Activated T-helper 2 cell treated with anti-CD3 and anti-CD28 coated beads, Interferon-gamma antibody, Interleukin-2, Interleukin-4, amounts not matched to agents 10 μg/mL and 5 μg/mL and 100 μg/mL, durations not matched to agents 14 hours and 24 hours and 36 hours (primary cell): Measurements from ENCODE around the gene PRKCE. TPM values are rescaled to one million over a fixed set of nuclear protein-coding genes. Genes with fewer than 3 reads are reported as not detected.

Source experiments
- DNase-seq: peaks from one replicate; pipeline ENCODE4 v3.0.0; 2021; ENCODE audit warnings: low spot score
- H3K27ac Mint-ChIP-seq: one replicate; pipeline ENCODE4 v1.8.0; 2021; ENCODE audit warnings: mixed read lengths
- H3K27me3 Mint-ChIP-seq: one replicate; pipeline ENCODE4 v1.8.0; 2021; ENCODE audit warnings: low read depth, mixed read lengths
- H3K36me3 Mint-ChIP-seq: one replicate; pipeline ENCODE4 v1.8.0; 2021; ENCODE audit warnings: low read depth, mixed read lengths
- H3K4me1 Mint-ChIP-seq: one replicate; pipeline ENCODE4 v1.8.0; 2021; ENCODE audit warnings: low read depth, mixed read lengths
- H3K4me3 Mint-ChIP-seq: one replicate; pipeline ENCODE4 v1.8.0; 2021; ENCODE audit warnings: low read depth, mild to moderate bottlenecking, moderate library complexity, mixed read lengths
- H3K9me3 Mint-ChIP-seq: one replicate; pipeline ENCODE4 v1.8.0; 2021; ENCODE audit warnings: mixed read lengths
- intact Hi-C: fragments of 100-400 bp; cut with micrococcal nuclease; formaldehyde crosslinking; loops from one replicate; pipeline ENCODE4 v1.15.1; 2023
- total RNA-seq: library from RNA; stranded (reverse); gene quantifications from 2 replicates; pipeline ENCODE4 v1.2.3, GENCODE V29; 2022

PRKCE gene
- total RNA-seq, 1 donor from 2014 or later = 21.5 TPM

DNA sequence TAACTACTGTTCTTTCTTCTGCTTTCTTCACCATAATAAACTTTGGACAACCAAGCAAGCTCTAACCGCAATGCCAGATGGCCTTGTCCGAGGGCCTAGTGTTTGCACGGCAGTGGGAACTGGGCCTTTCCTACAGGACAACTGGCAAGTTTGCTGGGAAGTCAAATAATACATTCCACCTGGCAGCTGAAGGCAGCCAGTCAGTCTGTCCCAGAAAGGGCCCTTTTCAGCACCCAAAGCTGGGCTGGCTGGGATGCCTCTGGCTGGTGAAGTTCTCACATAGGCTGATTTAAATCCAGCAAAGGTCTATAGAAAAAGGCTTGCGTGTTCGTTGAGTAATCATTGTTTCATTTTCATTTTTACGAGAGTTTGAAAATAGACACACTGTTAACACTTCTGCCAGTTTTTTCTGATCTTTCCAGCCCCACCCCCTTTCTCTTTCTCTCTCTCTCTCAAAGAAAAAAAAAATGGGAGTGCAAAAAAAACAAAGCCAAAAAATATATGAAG, 535.7 kb downstream of the PRKCE start:
- Mint-ChIP-seq H3K4me3 (peak overlapping the region; percentile 50), H3K27ac (peak overlapping the region; percentile 87), H3K4me1 (peaks cover 17% of the 10 kb centered on the region), H3K36me3 (peaks cover 3% of the 10 kb centered on the region), H3K9me3 (no peaks in the 10 kb centered on the region), H3K27me3 (no peaks in the 10 kb centered on the region)
- intact Hi-C loops = loop anchor here (2.0 to 10.0 kb wide), 5 partner anchors 40 to 392 kb away; no protein-coding TSS in a partner anchor
- peak; percentile 26 for DNase-seq

DNA sequence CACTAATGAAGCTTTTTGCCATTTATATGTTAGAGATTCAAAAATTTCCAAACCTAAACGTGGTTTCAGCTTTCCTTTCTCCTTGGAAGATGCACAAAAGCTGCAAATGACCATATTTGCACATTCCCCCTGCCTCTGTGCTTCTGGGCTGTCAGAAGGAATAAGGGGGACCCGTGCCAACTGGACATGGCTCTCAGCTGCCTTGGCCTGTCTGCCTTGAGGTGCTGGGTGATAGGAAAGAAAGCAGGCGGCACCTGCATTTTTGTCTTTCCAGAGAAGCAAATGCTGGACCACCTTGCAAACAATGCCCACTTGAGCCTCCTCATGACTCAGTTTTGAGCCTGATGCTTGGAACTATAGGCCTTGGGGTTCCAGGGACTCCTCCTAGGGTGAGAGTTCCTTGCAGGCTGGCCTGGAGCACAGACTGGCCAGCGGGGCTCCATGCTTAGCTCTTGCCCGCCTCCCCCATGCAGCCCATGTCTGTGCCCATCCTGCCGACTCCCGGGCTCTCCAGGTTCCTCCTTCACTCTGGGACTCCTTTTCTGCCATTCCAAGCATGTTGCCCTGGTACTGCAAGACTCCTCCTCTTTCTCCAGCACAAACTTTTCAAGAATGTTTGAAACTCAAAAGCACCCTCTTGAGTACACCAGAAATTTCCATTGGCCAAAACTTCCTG, 536.7 kb downstream of the PRKCE start:
- peaks cover 17% of the 10 kb centered on the region for H3K4me1 Mint-ChIP-seq
- intact Hi-C loops = loop anchor here (5.0 to 10.0 kb wide), 4 partner anchors 39 to 393 kb away; no protein-coding TSS in a partner anchor
- peak overlapping the region; percentile 25 for H3K27ac Mint-ChIP-seq
- no peaks in the 10 kb centered on the region for H3K27me3 Mint-ChIP-seq
- no peak overlapping the region for H3K4me3 Mint-ChIP-seq
- peaks cover 3% of the 10 kb centered on the region for H3K36me3 Mint-ChIP-seq
- DNase-seq = no peak
- H3K9me3 Mint-ChIP-seq = no peaks in the 10 kb centered on the region

DNA sequence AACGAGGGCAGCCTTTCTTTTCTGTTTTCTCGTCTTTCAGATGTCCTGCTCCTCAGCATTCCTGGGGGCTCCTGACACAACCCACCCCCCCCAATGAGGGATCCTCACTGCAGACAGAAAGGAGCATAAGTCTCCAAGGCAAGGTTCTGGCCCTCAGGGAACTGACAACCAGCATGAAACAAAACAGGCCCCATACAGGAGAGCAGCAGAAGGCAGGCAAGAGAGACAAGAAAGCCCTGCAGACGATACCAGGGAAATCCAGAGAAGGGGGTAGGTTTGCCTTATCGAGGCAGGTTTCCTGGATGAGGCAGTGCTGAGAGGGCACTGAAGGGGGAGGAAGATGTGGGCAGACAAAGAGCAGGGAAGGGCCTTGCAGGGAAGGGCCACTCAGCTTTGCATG, 541.9 kb downstream of the PRKCE start:
- Mint-ChIP-seq H3K9me3 (no peaks in the 10 kb centered on the region), H3K27me3 (no peaks in the 10 kb centered on the region), H3K36me3 (no peaks in the 10 kb centered on the region), H3K27ac (no peak overlapping the region), H3K4me3 (no peak overlapping the region), H3K4me1 (peaks cover 13% of the 10 kb centered on the region)
- intact Hi-C loops = no loop called here
- no peak for DNase-seq

DNA sequence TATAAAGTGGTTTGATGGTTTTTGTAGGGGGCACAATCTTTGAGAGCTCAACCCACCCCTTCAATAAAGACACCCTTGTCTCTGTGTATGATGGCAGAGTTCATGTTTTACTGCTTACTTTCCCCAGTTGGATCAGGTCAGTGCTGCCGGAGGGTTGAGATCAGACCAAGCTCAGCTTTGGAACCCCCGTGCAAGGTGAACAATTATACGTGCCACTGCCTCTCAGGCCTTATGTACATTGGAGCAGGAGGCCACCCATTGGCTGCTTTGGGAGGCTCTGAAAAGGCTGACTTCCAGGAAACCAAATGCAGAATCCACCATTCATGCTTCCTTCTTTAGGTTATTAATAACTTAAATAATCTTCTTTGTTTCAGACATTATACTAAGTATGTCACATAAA, 542.4 kb downstream of the PRKCE start:
- DNase-seq = no peak
- Mint-ChIP-seq H3K27me3 (no peaks in the 10 kb centered on the region), H3K4me1 (peaks cover 13% of the 10 kb centered on the region), H3K36me3 (no peaks in the 10 kb centered on the region), H3K4me3 (no peak overlapping the region), H3K27ac (no peak overlapping the region), H3K9me3 (no peaks in the 10 kb centered on the region)
- intact Hi-C loops = no loop called here

DNA sequence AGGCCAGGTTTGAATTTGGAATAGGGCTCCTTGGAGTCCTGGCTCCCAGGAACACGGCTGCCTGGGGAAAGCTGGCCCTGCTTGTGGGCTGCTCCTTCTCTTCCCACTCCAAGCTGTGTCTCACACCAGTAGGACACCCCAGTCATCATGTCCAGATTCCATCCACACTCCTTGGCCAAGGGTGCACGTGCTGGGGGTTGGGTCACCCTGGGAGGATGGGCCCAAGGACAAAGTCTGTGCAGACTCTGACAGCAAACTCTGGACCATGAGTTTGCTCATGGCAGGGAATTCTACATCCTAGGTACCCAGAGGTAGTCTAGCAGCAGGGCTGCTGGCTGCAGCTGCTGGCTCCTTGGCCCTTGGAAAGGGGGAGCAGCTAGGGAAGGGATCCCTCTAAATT, 543.4 kb downstream of the PRKCE start:
- no peak for DNase-seq
- H3K27ac Mint-ChIP-seq = no peak overlapping the region
- H3K36me3 Mint-ChIP-seq = no peaks in the 10 kb centered on the region
- H3K4me3 Mint-ChIP-seq = no peak overlapping the region
- no peaks in the 10 kb centered on the region for H3K9me3 Mint-ChIP-seq
- H3K4me1 Mint-ChIP-seq = peaks cover 13% of the 10 kb centered on the region
- intact Hi-C loops = no loop called here
- no peaks in the 10 kb centered on the region for H3K27me3 Mint-ChIP-seq

DNA sequence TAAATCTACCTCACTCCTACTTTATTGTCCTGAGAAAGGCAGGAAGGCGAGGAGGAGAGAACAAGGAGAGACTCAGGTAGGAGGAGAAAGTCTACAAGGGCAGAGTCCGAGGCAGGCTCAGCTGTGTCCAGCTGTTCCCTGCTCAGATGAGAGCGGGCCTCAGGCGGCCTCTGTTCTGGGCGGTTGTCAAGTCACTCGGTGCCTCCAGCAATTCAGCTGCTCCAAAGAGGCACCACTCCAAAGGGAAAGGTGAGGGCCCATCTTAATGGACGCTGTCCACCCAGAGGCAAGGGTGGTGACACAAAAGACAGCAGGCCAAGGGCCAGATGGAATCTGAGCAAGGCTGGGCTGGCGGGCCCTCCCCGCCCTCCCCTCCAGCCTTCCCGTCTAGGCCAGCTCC, 544.3 kb downstream of the PRKCE start:
- Mint-ChIP-seq H3K9me3 (no peaks in the 10 kb centered on the region), H3K27me3 (no peaks in the 10 kb centered on the region), H3K36me3 (no peaks in the 10 kb centered on the region), H3K27ac (no peak overlapping the region), H3K4me3 (no peak overlapping the region), H3K4me1 (peaks cover 22% of the 10 kb centered on the region)
- DNase-seq = no peak
- intact Hi-C loops = no loop called here

DNA sequence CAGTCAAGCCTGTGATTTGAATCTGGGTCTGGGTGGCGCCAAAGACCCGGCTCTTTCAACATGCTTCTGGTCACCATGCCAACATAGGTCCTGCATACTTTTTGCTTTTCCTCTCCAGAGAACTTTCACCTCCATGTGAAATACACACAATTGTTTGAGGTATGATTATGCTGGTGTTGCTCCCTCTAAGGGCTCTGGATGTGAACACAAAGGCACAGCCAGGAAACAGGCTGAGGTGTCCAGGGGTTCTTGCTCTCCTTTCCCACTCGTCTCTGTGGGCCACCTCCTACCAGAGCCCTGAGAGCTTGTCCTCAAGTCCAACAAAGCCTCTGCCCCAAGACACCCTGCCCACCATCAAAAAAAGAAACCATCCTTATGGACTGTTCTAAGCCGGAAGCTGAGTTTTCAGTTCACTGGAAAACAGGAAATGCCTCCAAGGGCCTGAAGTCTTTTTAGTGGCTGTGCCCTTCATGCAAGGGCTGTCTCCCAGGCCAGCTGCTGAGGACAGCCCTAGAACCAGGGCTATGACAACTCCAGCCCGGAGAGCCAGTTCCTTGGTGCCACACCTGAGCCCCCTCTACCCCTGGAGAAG, 545.5 kb downstream of the PRKCE start:
- intact Hi-C loops = no loop called here
- no peak overlapping the region for H3K4me3 Mint-ChIP-seq
- H3K4me1 Mint-ChIP-seq = peaks cover 33% of the 10 kb centered on the region
- no peak for DNase-seq
- no peaks in the 10 kb centered on the region for H3K36me3 Mint-ChIP-seq
- H3K27ac Mint-ChIP-seq = no peak overlapping the region
- no peaks in the 10 kb centered on the region for H3K27me3 Mint-ChIP-seq
- peaks cover 5% of the 10 kb centered on the region for H3K9me3 Mint-ChIP-seq

DNA sequence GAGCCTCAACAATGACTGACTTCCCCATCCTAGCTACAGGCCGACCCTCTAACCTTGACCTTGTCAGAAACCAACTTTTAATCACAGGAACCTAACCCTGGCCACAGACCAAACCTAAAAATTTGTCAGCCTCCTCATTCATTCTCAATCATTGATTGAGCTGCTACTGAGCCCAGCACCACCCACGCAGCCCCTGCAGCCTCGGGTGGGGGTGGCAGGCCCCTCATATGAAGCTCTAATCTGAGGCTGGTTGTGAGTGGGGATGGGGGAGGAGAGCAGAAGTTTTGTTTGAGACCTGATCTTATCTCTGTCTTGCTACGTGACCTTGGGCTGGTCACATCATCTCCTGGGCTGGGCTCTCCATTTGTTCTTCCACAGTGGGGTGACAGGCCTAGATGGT, 546.2 kb downstream of the PRKCE start:
- no peak overlapping the region for H3K27ac Mint-ChIP-seq
- no peak overlapping the region for H3K4me3 Mint-ChIP-seq
- peaks cover 37% of the 10 kb centered on the region for H3K4me1 Mint-ChIP-seq
- intact Hi-C loops = no loop called here
- H3K9me3 Mint-ChIP-seq = peaks cover 5% of the 10 kb centered on the region
- DNase-seq = no peak
- no peaks in the 10 kb centered on the region for H3K36me3 Mint-ChIP-seq
- H3K27me3 Mint-ChIP-seq = no peaks in the 10 kb centered on the region

DNA sequence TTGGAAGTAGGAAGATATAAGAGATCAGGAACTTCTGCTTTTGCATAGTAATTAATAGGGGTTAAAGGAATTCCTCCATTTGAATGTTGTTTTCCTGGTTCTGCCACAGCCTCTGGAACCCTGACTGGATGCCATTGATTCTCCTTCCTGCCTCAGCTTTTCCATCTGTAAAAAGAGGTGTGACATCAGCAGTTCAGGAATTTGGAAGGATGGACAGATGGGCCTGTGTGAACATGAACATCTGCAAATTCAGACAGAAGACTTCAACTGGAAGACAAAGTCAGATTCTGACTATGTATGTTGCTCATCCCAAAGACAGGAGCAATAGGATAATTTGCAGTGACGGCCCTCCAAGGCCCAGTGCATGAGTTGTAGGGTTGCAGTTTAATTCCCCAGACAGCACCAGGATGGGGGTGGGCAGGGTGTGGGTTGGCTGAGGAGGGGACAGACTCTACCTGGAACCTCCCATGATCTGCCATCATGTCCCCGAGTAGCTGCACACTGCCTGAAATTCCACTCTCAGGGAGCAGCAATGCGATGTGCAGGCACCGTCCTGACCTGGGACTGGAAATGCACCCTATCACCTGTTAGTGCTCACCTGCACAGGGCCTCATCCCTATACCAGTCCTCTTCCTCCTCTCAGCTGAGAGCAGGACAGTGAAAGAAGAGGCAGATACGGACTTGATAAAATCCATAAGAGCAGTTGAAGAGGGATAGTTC, 546.8 kb downstream of the PRKCE start:
- Mint-ChIP-seq H3K27ac (no peak overlapping the region), H3K27me3 (no peaks in the 10 kb centered on the region), H3K4me1 (peaks cover 44% of the 10 kb centered on the region), H3K9me3 (peaks cover 5% of the 10 kb centered on the region), H3K36me3 (no peaks in the 10 kb centered on the region), H3K4me3 (no peak overlapping the region)
- intact Hi-C loops = no loop called here
- no peak for DNase-seq

DNA sequence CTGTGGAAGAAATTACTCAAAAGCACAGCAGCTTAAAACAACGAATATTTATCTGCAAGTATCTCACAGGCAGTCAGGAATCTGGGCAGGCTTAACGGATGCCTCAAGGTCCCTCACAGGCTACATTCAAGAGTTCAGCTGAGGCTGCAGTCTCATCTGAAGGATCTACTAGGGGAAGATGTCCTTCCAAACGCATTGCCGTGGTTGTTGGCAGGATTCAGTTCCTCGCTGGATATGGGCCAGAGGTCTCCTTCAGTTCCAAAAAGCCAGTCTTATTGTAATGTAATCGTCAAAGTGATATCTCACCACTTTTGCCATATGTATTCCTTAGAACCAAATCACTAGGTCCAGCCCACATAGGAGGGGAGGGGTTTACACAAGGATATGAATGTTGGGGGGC, 547.5 kb downstream of the PRKCE start:
- no peak for DNase-seq
- intact Hi-C loops = no loop called here
- H3K36me3 Mint-ChIP-seq = peaks cover 2% of the 10 kb centered on the region
- peaks cover 48% of the 10 kb centered on the region for H3K4me1 Mint-ChIP-seq
- no peak overlapping the region for H3K27ac Mint-ChIP-seq
- peaks cover 5% of the 10 kb centered on the region for H3K9me3 Mint-ChIP-seq
- H3K27me3 Mint-ChIP-seq = no peaks in the 10 kb centered on the region
- no peak overlapping the region for H3K4me3 Mint-ChIP-seq

DNA sequence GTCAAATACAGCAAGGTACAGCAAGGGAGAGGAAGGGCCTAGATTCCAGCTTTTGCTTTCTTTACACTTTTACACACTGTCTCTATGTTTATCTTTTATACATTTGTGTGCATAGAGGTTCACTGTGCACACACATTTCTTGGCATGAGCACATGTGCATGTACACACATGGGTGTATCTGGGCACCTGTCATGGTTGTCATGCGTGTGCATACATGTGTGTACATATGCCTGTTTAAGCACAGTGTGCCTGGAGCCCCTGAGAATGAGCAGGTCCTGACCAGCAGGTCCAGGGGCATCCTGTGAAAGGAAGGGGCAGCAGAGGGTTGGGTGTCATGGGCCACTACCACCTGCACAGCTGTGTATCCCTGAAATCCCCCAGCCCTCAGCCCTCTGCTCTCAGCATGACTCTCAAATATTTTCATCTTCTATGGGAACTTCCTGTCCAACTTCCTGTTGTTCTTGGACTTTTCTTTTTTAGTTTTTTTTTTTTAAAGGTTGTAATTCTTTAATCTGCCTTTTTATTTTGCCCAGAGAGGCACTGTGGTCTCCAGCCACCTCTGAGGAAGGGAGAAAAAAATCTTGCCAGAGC, 548.7 kb downstream of the PRKCE start:
- intact Hi-C loops = no loop called here
- Mint-ChIP-seq H3K4me1 (peaks cover 50% of the 10 kb centered on the region), H3K9me3 (peaks cover 5% of the 10 kb centered on the region), H3K36me3 (peaks cover 3% of the 10 kb centered on the region), H3K27ac (peak overlapping the region; percentile 34), H3K4me3 (no peak overlapping the region), H3K27me3 (no peaks in the 10 kb centered on the region)
- DNase-seq = no peak

DNA sequence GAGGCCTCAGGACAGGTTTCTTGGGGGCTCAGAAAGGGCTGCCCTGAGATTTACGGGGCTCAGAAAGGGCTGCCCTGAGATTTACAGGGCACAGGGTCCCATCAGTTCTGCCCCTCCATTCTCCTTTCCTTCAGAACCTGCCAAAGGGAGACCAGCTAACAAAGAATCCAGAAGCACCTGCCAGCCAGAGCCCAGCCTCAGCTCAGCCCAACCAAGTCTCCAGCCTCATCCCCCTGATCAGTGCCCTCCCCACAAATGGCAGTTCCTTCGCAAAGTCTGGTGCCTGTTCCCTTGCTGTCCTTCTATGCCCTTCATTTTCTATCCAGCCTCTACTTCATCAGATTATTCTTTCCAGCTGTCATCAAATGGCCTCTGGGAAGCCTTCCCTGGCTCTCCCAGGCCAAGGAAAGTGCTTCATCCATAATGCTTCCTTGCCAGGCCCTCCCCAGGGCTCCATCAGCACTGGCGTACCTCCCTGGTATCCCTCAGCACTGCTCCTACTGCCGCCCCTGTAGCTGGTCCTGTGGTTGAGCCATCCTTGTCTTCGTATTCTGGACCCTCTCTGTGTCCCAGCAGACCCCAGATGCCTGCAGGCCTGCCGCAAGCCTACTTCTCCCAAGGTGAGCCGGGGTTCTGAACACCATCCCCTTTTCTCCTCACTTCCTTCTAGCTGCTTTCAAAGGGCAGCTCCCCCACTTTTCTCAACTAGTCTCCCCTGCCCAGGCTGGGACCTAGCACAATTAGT, 549.6 kb downstream of the PRKCE start:
- Mint-ChIP-seq H3K36me3 (peaks cover 3% of the 10 kb centered on the region), H3K4me3 (no peak overlapping the region), H3K9me3 (peaks cover 5% of the 10 kb centered on the region), H3K27me3 (no peaks in the 10 kb centered on the region), H3K27ac (peak overlapping the region; percentile 39), H3K4me1 (peaks cover 50% of the 10 kb centered on the region)
- intact Hi-C loops = no loop called here
- DNase-seq = no peak
